CD4-positive, alpha-beta T cell treated with Interleukin-6 at 100 ng/mL for 8 hours (primary cell): Measurements from ENCODE around the gene BEND2.
"Not testable (repeated sequence)": the region's sequence is repeated elsewhere in the genome, so short reads cannot be mapped to it uniquely, and the experiment has no call there.

ENCODE experiments used
- DNase-seq: peaks from one replicate; pipeline ENCODE4 v3.0.0-alpha.2; 2020; ENCODE audit warnings: mixed read lengths, low spot score

BEND2 gene

DNA sequence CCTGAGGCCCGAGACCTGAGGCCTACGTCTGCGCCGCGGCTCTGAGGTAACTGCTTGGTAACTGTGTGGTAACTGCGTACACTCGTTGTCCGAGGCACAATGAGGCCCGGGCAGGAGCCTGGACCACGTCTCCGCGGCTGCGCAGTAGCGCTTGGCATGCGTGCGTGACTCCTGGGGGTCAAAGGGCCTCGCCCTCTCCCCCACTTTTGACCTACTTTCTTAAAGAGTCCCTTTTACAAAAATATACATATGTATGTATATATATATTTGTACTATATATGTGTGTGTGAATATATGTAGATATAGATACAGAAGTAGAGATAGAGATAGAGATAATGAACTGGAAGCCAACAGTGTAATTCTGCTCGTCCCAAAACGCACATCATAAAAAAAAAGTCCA lies at the start of gene BEND2:
BEND2 (minus strand) TSS at position 101 of the 400 bp plus-strand sequence. CDS start 136 bp downstream, outside the sequence.
- no peak for DNase-seq

DNA sequence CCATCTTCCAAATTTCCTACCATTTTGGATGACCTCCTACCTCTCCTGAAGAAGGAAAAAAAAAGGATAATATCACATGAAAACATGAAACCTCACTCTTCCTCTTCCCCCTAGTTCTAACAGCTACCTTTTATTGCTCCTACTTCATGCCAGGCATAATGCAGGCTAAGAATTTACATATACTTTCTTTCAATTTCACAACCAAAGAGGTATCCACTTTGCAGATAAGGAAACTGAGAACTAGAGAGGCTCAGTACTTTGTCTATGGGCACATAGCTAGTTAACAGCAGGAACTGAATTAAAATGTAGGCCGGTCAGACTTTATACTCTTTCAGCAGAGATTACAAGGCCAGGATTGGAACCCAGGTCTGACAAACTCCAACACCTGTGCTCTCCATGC lies 34.4 kb upstream of the BEND2 start:
- DNase-seq = no peak

DNA sequence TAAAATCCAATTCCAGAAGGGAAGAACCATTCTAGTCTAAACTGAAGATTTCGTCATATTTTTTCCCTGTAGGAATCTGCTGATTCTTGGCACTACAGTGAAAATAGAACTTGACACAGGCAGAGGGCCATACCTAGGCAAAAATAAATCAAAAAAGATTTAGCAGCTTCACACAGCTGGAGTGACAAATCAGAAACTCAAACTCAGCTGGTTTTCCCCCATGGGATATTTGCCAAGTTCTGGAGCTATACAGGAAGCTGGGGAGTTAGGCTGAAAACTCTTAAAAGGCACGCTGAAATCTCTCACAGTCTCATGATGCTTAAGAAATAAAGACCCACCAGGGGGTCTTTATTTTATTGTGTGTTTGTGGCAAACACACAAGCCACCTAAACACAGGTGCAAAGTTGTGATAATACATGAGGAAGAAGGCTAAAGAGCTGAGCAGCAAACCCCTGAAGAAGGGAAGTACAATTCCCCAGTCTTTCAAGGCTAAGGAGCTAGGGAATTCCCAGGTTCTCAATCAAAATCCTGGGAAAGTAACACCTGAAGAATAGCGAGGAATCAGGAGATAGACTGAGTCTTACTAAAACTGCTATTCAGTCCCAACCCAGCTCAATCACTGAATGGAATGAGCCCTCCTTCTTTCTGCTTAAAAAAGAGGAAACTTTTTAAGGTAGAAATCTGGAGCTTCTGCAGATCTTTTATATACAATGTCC lies 32.1 kb upstream of the BEND2 start:
- DNase-seq = no peak

DNA sequence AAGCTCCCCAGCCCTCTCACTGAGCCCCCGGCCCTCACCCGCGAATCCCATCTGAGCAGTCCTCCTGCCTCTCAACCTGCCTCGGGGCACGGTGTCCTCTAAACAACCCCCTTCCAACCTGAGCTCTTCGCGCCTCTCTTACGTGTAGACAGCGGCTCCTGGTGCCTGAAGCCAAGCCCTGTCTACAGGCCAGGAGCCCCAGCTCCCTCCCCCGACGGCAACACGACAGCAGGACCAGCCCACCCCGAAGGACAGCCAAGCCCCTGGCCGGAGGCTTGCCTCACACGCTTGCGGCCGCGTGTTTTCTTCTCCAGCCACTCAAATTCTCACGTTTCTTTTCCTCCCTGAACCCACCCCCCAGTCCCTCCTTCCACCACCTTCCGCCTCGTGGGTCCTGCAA lies 9.0 kb upstream of the BEND2 start:
- not testable (repeated sequence) for DNase-seq

DNA sequence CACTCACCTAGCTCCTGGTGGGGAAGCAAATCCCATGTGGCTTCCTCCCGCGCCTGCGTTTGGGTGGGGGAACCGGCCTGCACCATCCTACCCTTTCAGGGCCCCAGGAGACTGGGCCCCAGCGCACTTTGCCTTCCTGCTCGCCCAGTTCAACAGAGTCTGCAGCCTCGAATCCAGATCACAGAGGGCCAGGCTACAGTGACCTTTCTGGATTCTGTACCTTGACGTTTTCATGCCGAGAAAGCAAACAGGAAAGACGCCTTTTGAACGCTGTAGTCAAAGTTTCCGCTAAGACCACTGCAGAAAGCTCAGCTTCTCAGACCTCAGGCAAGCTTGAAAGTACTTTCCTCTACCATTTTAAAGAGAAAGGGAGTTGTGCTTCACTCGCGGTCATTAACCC lies 7.4 kb upstream of the BEND2 start:
- no peak for DNase-seq

DNA sequence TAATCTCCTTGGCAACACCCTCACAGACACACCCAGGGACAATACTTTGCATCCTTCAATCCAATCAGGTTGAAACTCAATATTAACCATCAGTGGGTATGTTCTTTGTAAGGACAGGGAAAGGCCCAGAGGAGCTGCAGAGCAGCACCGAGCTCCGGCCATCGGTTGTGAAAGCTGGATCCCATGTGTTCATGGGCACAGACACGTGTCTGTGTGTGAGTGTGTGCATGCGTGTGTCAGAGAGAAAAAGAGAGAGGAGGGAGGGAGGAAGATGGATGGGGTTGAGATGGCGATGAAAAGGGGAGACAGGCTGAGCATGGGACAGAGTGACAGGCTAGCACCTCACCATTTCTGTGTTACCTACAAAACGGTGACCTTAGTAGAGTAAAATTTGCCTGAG lies 6.8 kb upstream of the BEND2 start:
- no peak for DNase-seq

DNA sequence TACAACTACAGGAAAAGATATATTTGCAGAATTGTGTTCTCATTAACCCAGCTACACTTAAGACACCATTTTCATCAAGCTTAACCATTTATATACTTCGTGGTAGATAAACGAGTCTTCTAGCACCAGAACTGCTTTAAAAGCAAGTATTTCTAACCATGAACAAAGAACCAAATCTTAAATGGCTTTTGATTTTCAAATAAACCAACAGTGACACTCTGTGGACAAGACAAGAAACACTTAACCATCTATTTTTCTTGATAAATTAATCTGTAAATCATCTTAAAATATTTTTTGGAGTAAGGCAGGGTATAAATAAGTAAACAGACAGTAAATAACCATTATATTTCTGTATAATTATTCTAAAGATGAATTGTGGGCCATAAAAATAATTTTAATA lies 10.2 kb downstream of the BEND2 start:
- no peak for DNase-seq

DNA sequence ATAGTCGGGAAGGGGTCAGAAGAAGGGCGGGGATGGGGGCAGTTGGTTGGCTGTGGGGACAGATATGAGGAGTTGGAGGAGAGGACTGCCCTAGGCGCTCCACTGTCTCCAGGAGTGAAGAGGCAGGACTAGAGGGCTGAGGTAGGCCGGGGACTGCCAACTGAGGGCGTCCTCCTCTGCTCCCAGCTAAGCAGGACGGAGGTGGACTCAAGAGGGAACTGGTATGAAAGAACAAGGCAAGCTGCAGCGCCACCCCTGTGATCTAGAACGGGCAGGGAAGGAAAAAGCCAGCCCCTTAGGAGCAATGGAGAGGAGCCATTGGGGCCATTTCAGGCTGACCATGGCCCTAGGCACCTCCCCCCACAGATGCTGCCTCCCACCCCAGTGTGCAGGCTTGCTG lies 14.0 kb downstream of the BEND2 start:
- DNase-seq = no peak

DNA sequence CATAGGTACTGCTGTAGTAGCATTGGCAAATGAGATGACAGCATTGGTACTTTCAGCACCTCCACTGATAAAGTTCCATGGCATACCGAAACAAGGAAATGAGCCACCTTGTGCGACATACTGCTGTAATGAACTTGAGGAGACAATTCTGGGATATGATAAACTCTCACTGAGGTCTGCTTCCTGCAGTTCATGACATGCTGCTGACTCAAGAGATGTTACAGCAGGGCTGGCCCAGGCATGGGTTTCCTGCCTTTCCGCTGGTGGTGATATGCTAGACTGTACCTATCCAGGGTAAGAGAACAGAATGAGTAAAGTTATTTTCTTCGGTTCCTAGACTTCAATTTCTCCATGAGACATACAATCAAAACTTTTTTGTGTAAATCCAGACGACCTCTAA lies 17.1 kb downstream of the BEND2 start:
- DNase-seq = no peak

DNA sequence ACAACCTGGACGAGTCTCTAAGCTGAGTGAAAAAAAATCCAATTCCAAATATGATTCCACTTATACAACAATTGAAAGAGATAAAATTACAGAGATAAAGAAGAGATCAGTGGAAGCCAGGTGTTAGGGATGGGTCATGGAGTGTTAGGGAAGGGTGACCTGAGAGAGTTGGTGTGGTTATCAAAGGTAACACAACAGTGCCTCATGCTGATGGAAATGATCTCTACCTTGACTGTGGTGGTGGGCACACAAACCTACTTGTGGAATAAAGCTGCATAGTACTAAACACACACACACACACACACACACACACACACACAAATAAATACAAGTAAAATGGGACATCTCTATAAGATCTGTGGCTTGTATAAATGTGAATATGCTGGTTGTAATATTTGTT lies 26.0 kb downstream of the BEND2 start:
- no peak for DNase-seq

DNA sequence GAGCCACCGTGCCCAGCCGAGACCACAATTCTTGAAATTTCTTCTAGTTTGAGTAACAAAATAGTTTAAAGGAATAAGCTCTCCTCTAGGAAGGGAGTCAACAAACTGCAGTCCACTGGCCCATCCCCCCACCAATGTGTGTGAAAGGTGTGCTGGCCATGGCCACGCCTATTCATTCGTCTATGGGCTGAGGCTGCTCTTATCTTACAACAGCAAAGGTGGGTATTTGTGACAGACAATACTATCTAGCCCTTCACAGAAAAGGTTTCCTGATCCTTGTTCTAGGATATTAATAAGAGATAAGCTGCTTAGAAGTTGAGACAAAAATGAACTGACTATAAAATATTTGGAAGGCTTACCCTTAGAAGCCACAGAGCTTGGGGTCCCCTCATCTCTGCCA lies 41.2 kb downstream of the BEND2 start:
- no peak for DNase-seq

DNA sequence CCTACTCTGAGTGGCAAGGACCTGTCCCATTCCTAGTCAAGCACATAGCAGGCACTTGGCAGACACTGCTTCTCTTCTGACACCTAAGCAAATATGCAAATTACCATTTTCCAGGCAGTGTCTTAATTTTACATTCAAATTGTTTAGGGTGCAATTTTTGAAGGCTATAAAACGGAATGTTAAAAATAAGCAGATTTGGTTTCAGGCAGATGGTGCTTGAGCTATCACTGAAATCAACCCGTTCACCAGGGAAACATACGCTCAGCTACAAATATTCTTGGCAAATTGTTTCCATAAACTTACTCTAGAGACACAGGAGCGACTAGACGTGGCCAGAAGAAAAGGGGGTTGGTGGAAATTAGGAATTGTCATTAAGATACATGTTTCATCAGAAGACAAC lies 45.7 kb downstream of the BEND2 start:
- DNase-seq = no peak

DNA sequence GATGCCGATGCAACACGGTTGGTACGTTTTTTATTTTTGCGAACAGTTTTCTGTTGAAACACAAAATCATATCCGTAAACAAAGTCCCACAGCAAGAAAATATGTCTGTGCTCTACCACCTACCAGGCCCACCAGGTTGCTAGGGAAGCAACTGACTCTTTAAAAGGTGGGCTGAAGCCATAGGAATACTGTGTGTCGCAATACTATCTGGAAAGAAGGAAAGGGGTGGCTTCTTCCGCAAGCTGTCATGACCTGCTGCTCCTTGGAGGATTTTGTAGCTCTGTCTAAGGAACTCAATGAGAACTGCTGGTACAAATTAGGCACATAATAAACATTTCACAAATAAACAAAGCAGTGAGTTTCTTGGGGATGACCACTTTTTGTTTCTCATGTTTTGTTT lies 46.5 kb downstream of the BEND2 start:
- DNase-seq = no peak

DNA sequence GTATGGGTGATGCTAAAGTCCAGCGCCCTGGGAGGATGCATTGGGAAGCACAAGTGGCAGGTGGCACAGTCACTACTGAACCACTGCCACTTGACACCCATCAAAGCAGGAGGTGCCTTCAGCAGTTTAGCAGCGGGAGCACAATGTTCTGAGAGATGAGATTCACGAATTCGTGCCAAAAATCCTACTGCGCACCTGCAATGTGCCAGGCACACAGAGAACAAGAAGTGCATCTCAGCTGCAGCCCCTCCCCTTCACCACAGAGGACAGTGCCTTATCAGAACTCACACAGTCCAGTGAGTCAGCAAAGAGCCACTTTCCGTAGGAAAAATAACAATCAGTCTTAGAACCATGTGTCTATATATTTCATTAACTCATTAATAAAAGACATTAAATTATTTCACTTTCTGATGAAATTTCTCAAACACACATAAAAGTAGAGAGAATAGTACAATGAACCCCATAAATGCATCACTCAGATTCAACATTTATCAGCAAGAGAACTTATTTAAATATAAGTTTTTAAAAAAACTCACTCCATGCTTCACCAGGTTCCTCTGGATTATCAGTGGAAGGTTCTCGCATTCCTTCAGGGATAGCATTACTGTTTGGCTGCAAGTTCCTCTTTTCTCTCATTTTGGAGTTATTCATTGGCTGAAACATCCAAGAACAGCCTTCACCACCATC lies 47.0 kb downstream of the BEND2 start:
- DNase-seq = no peak

DNA sequence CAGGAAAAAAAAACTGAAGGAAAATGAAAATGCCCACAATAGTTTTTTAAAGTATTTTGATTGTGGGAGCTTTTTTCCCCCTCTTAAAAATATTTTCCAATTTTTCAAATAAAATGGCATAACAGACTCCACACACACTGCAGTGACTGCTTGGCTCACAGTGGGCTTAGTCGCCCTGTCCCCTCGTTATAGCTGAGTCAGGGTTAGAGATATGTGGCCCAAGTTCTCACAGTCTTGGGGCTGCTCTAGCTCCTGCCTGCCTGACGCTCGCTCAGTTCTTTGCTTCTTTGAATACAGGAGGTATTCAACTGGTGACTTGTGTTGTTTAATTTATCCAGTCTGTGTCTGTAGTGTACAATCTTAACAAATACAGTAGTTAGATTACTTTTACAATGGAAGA lies 47.7 kb downstream of the BEND2 start:
- DNase-seq = no peak

DNA sequence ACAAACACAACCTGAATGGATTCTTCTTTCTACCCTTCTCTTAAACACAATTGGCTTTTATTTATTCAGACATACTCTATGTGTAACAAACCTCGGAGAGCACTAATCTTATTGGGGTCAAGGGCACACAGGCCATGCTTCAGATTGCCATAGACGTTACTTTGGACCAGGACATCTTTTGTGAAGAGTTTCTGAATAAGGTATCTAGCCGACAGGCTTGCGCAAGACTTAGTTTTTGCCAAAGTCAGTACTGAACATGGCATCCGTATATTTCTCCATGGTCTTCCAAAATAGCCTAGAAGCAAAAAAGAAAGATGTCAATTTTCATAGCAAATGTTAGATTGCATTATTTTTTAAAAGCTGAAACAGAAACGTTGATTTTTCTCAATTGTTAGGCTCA lies 49.8 kb downstream of the BEND2 start:
- DNase-seq = no peak

DNA sequence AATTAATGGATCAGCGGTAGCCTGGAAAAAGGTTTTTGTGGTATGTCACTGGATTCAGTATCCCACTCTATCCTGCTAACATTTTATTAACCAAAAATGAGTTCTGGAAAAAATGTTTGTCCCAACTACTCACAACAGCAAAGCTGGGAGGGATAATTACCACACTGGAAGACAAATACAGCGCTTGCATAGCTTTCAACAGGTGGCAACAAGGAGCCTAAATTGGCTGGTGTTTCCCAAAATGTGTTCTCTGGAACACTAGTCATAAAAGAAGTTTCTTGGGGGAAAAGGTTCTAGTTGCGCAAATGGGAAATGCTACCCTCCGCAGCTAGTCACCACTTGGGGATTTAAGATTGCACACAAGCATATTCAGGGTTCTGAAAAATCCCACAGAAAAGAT lies 54.6 kb downstream of the BEND2 start:
- DNase-seq = no peak

DNA sequence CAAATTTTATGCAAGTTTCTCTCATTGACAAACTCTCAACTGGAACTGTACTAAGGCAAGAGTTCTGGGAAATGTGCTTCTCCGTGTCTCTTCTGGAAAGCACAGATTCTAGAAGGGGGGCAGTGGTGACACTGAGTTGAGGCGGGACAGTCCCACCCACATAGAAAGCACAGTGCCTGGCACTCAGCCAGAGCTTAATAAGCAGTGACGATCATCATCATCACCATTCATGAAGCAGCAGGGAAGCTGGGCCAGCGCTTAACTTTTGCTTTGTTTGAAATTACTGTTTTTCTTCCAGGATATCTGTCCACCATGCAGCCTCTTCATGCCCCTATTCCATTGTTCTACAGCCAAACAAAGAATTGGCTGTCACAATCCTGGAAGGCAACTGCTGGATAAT lies 60.3 kb downstream of the BEND2 start:
- no peak for DNase-seq

DNA sequence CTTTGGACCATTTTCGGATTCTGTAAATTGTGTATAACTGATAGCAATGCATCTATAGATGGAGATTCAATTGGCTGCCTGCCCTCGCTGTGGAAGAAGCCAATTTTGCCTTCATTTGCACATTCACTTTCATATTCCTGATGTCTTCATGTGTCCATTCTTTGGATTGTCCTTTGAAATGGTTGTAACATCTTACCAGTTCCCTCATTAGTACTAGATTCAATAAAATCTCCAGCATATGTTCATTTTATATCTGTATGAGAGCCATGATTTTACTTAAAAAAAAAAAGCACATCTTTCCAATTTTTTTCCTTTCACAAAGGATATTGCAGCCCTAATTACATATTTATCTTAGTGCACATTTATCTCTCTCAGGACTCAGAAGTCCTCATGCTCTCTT lies 61.7 kb downstream of the BEND2 start:
- DNase-seq = no peak

DNA sequence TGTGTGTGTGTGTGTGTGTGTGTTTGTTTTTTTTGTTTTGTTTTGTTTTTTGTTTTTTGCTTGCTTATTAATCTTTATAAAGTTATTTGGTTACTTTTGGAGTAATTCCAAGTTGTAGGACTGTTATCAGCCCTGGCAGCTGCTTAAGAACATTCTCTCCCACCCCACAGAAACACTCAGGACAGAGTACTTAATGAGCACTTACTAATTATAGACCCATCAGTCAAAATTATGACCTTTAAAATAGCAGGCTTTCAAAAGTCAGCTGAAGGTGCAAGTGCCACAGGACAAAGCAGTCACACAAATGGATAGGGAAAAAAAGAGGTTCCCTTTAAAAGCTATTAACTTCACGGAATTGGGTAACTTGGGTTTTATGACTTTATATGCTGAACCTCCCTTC lies 69.0 kb downstream of the BEND2 start:
- DNase-seq = no peak

DNA sequence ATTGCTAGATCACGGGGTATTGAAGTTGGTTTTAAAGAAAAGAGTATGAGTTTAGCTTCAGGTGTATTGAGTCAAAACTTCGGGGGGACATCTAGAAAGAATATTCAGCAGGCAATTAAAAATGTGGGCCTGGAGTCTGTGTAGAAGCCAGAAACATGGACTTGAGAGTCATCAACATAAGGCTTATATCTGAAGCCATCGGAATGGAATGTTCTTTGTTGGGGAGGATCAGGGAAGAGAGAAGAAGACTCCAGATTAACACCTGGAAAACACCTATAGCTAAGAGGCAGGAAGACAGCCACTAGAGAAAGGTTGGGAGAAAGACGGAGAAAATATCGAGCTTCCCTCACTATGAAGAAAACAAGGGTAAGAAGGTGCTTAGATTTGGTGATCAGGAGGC lies 69.5 kb downstream of the BEND2 start:
- no peak for DNase-seq

DNA sequence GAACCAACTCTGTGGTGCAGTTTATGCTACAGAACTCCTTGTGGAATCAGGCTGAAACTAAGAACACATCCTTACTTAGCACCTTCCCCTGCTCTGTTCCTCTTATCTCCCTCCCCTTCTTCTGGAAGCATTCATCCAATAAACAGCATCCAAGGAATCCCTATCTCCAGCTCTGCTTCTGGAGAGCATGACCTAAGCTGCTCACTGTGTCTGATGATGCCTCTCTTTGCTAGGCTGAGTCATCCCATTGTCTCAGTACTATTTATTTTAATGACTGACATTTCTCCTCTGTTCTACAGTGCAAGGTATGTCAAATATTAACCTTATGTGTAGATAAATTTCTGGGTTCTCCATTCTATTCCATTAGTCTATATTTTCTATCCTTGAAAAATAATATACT lies 71.2 kb downstream of the BEND2 start:
- no peak for DNase-seq

DNA sequence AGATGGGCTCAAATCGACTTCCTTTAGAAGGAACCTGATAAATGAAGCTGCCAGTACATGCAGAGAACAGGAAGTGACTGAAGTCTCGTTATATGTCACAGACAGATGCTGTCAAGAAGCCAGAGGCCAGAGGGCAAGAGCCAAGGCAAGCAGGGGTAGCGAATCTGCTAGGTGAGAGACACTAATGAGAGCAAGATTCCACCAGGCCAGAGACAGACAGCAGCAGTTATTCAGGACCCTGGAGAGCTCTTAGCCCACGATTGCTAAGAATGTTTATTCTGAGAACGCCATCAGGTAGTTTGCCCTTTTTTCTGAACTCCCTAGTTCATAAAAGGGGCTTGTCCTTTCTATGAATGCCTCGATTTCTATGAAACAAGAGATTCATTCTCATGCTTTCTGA lies 73.7 kb downstream of the BEND2 start:
- DNase-seq = no peak

DNA sequence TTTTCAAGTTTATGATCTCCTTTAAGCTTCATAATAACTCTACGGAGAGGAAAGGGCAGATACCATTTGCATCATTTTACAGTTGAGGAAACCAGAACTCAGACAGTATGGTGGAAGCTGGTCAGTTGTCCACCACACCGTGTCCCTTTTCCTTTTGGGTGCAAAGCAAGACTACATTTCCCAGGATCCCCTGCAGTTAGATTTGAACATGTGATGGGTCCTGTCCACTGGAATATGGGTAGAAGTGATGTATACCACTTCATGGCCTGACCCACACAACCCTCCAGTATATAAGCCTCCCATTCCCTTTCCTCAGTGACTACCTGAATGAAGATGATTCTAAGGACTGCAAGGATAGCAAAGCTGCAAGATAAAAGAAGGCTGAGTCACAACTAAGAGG lies 74.7 kb downstream of the BEND2 start:
- no peak for DNase-seq
